A549 (cell line): ENCODE results near the gene ABCB7. TPM values are rescaled to one million over a fixed set of nuclear protein-coding genes. Genes with fewer than 3 reads are reported as not detected.

ENCODE experiments used
- ATAC-seq, 2 experiments: fragments of 200-7000 bp in 1 of 2; fragments of >200 bp in 1 of 2; cut with Nextera tagmentation in 1 of 2; cut with Tn5 transposase in 1 of 2; 3 replicates each; pipeline versions ENCODE4 v1.8.0 to v1.9.1; 2018 to 2020; ENCODE audit warnings: mild to moderate bottlenecking in 1 of 2, moderate library complexity in 1 of 2
- CTCF ChIA-PET: fragments of 300-600 bp; sonication (Branson Sonifier 250); formaldehyde crosslinking; extraction: SDS; loops from one replicate; lab custom pipeline; 2021; ENCODE audit warnings: antibody characterized with exemption, inconsistent platforms; lab: Yijun Ruan, JAX
- POLR2A ChIA-PET: fragments of 350-600 bp; formaldehyde crosslinking; extraction: SDS; loops from one replicate; lab custom pipeline; 2021; ENCODE audit warnings: antibody characterized with exemption, inconsistent platforms; lab: Yijun Ruan, JAX
- DNase-seq, 2 experiments: peaks; one replicate each; pipeline versions ENCODE4 v3.0.0 to v3.0.0-alpha.2; 2011 to 2016; ENCODE audit warnings: low read depth in 1 of 2, low spot score in 1 of 2
- FAIRE-seq: peaks from 2 replicates; lab custom pipeline; 2011; peaks lifted over from hg19 to GRCh38; lab: Jason Lieb, UNC
- H3K27ac ChIP-seq, 2 experiments: fragments of >200 bp; sonication (Bioruptor Twin); formaldehyde crosslinking; 3 replicates each; pipeline ENCODE4 v1.5.1; 2016 to 2017
- H3K4me1 ChIP-seq: fragments of >200 bp; sonication (Bioruptor Twin); formaldehyde crosslinking; 3 replicates; pipeline ENCODE4 v1.6.1; 2016
- H3K4me2 ChIP-seq: fragments of >200 bp; sonication (Bioruptor Twin); formaldehyde crosslinking; 3 replicates; pipeline ENCODE4 v1.6.1; 2016
- H3K4me3 ChIP-seq: fragments of >200 bp; sonication (Bioruptor Twin); formaldehyde crosslinking; 3 replicates; pipeline ENCODE4 v1.5.1; 2016
- H3K9me3 ChIP-seq: fragments of >200 bp; sonication (Bioruptor Twin); formaldehyde crosslinking; 3 replicates; pipeline ENCODE4 v1.6.1; 2016
- BCL3 ChIP-seq: fragments of >200 bp; sonication (Bioruptor Twin); formaldehyde crosslinking; IDR thresholded peaks from 3 replicates; pipeline ENCODE4 v1.6.1; 2016
- CHD2 ChIP-seq: fragments of 150-350 bp; IDR thresholded peaks from 2 replicates; pipeline ENCODE4 v1.6.1; 2014; ENCODE audit warnings: low read length; ENCODE audit not compliant: partially characterized antibody
- CHD4 ChIP-seq: fragments of 200-600 bp; sonication (generic); IDR thresholded peaks from 2 replicates; pipeline ENCODE4 v1.6.1; 2016; ENCODE audit warnings: antibody characterized with exemption, mild to moderate bottlenecking, borderline replicate concordance
- EHF ChIP-seq: fragments of 250-450 bp; sonication (Bioruptor Pico); IDR thresholded peaks from 2 replicates; pipeline ENCODE4 v1.5.0; 2020; ENCODE audit warnings: mild to moderate bottlenecking
- ESRRA ChIP-seq: fragments of 150-350 bp; IDR thresholded peaks from 2 replicates; pipeline ENCODE4 v1.6.1; 2014; ENCODE audit warnings: mild to moderate bottlenecking, low read length, borderline replicate concordance
- HDAC2 ChIP-seq: fragments of 200-600 bp; sonication (generic); IDR thresholded peaks from 2 replicates; pipeline ENCODE4 v1.6.1; 2016
- HEYL ChIP-seq: fragments of 250-450 bp; sonication (Bioruptor Pico); IDR thresholded peaks from 2 replicates; pipeline ENCODE4 v1.8.0; 2021; ENCODE audit warnings: mild to moderate bottlenecking, moderate library complexity
- HOXB13 ChIP-seq: fragments of 250-450 bp; sonication (Bioruptor Pico); IDR thresholded peaks from 2 replicates; pipeline ENCODE4 v1.5.0; 2020; ENCODE audit warnings: low read depth, mild to moderate bottlenecking, moderate library complexity
- HOXB5 ChIP-seq: fragments of 250-450 bp; sonication (Bioruptor Pico); IDR thresholded peaks from 2 replicates; pipeline ENCODE4 v1.5.0; 2020; ENCODE audit warnings: mild to moderate bottlenecking, moderate library complexity
- JUN ChIP-seq, 2 experiments: fragments of >200 bp; sonication (Bioruptor Twin); formaldehyde crosslinking; IDR thresholded peaks; 2 replicates in 1 of 2; 3 replicates in 1 of 2; pipeline ENCODE4 v1.6.1; 2016 to 2017
- KDM5A ChIP-seq: fragments of 200-600 bp; sonication (generic); IDR thresholded peaks from 2 replicates; pipeline ENCODE4 v1.6.1; 2016; ENCODE audit warnings: antibody characterized with exemption, mild to moderate bottlenecking
- MAFK ChIP-seq: fragments of 450-650 bp; IDR thresholded peaks from 2 replicates; pipeline ENCODE4 v1.6.1; 2014; ENCODE audit not compliant: partially characterized antibody
- MYC ChIP-seq: IDR thresholded peaks from 2 replicates; pipeline ENCODE4 v1.6.1; 2012; ENCODE audit warnings: mild to moderate bottlenecking, inconsistent platforms, low read length, improper control_type of control experiment, borderline replicate concordance
- NFE2L2 ChIP-seq: fragments of 150-350 bp; conservative IDR thresholded peaks from 2 replicates; pipeline ENCODE4 v1.6.1; 2014; ENCODE audit warnings: low read length
- NPAS2 ChIP-seq: fragments of 250-450 bp; sonication (Bioruptor Pico); IDR thresholded peaks from 2 replicates; pipeline ENCODE4 v1.8.0; 2022; ENCODE audit warnings: mild to moderate bottlenecking, moderate library complexity, borderline replicate concordance
- PBX3 ChIP-seq: IDR thresholded peaks from 2 replicates; pipeline ENCODE4 v1.6.1; 2012
- POLR2A ChIP-seq: IDR thresholded peaks from 2 replicates; pipeline ENCODE4 v1.6.1; 2012; ENCODE audit warnings: mild to moderate bottlenecking, low read length
- POLR2AphosphoS2 ChIP-seq: conservative IDR thresholded peaks from 2 replicates; pipeline ENCODE4 v1.6.1; 2012; ENCODE audit warnings: low read length, improper control_type of control experiment, inconsistent platforms
- SMC3 ChIP-seq: fragments of >200 bp; sonication (Bioruptor Twin); formaldehyde crosslinking; IDR thresholded peaks from 3 replicates; pipeline ENCODE4 v1.6.1; 2018; ENCODE audit warnings: inconsistent platforms
- TP53 ChIP-seq: fragments of 250-450 bp; sonication (Bioruptor Pico); IDR thresholded peaks from 2 replicates; pipeline ENCODE4 v1.5.0; 2021; ENCODE audit warnings: mild to moderate bottlenecking, moderate library complexity
- WGBS: methylation state at CpG from one replicate; pipeline ENCODE4 v1.1.6; 2017; ENCODE audit errors: missing lambda C conversion rate; 5-methylcytosine and 5-hydroxymethylcytosine counted together
- polyA plus RNA-seq, 4 experiments: library from polyadenylated mRNA; depleted of rRNA in 3 of 4; stranded (reverse); fragments of >200 nt; fragmentation: RNase III in 1 of 4; extraction: RNeasy Plus Mini Kit Qiagen cat#74134 plus additional on column Dnase treatment in 1 of 4; gene quantifications; 2 replicates in 3 of 4; 3 replicates in 1 of 4; pipeline ENCODE4 v1.2.3, GENCODE V29; 2011 to 2017
- TF ChIP-seq, protein P1 (sequence below): fragments of 250-450 bp; sonication (Bioruptor Pico); IDR thresholded peaks from 2 replicates; pipeline ENCODE4 v1.5.0; 2021; ENCODE audit warnings: mild to moderate bottlenecking, moderate library complexity, borderline replicate concordance

The ABCB7 gene
- polyA plus RNA-seq, 2 of the 4 experiments (the other 2 are of a cell fraction): 20.3 to 41.8 TPM

- TF ChIP-seq, protein P1, sequence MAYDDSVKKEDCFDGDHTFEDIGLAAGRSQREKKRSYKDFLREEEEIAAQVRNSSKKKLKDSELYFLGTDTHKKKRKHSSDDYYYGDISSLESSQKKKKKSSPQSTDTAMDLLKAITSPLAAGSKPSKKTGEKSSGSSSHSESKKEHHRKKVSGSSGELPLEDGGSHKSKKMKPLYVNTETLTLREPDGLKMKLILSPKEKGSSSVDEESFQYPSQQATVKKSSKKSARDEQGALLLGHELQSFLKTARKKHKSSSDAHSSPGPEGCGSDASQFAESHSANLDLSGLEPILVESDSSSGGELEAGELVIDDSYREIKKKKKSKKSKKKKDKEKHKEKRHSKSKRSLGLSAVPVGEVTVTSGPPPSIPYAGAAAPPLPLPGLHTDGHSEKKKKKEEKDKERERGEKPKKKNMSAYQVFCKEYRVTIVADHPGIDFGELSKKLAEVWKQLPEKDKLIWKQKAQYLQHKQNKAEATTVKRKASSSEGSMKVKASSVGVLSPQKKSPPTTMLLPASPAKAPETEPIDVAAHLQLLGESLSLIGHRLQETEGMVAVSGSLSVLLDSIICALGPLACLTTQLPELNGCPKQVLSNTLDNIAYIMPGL: no peak
- no peak for TF ChIP-seq NPAS2 (CRISPR knock-in tag)
- no peak for TF ChIP-seq HEYL (CRISPR knock-in tag)
- TF ChIP-seq NFE2L2: no peak
- no peak for TF ChIP-seq ESRRA
- no peak for TF ChIP-seq POLR2A
- TF ChIP-seq HDAC2: no peak
- no peak for TF ChIP-seq CHD4
These were observed 48.1 kb downstream of the ABCB7 start (continued) for GRCh38 chrX:75107863-75108509.

DNA sequence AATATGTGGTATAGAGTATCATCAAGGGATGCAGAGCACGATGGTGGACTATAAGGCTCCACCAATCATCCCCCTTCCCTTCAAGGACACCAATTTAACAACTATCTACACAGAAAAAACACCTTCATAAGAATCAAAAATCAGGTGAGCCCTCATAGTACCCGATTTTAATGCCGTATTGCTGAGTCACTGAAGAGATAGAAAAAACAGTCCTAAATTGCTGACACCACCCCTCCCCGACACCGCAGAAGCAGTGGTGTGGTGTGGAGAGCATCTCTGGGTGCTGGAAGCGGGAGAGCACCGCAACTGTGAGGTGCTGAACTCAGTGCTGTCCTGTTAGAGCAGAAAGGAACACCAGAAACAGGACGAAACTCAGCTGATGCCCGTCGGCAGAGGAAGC is 49.3 kb downstream of the ABCB7 start:
- no peak for DNase-seq
- no peaks in the 10 kb centered on the region for H3K4me1 ChIP-seq
- no peak overlapping the region for H3K4me3 ChIP-seq
- FAIRE-seq: no peak
- no peak for ATAC-seq
- no peak overlapping the region for H3K27ac ChIP-seq
- WGBS: 87% methylated on average over 10 of the region's 10 CpGs
- CTCF ChIA-PET: no interaction called here
- no peaks in the 10 kb centered on the region for H3K9me3 ChIP-seq
- TF ChIP-seq CHD2: no peak
- TF ChIP-seq MYC: no peak
- TF ChIP-seq CHD4: no peak
- peak; percentile 21 for TF ChIP-seq MAFK
- H3K4me2 ChIP-seq: no peak overlapping the region
- POLR2A ChIA-PET: no interaction called here

GRCh38 chrX:75096331-75096730 is 59.8 kb downstream of the ABCB7 start:
- TF ChIP-seq BCL3 (no peak), TP53 (no peak), POLR2AphosphoS2 (no peak), EHF (CRISPR knock-in tag) (no peak), KDM5A (no peak), SMC3 (no peak), HOXB13 (CRISPR knock-in tag) (no peak), HOXB5 (no peak), JUN (IDR thresholded peaks at IDR 0.05) (no peak)

GRCh38 chrX:75086731-75087195 is 69.3 kb downstream of the ABCB7 start:
- Histone ChIP-seq H3K4me1 (no peaks in the 10 kb centered on the region), H3K9me3 (no peaks in the 10 kb centered on the region), H3K27ac (no peak overlapping the region), H3K4me3 (no peak overlapping the region), H3K4me2 (no peak overlapping the region)
- DNase-seq: no peak
- no peak for TF ChIP-seq HOXB5
- TF ChIP-seq NPAS2 (CRISPR knock-in tag): no peak
- no peak for TF ChIP-seq KDM5A
- TF ChIP-seq PBX3: no peak
- ATAC-seq: no peak
- WGBS: 89% methylated on average over 2 of the region's 2 CpGs
- CTCF ChIA-PET: no interaction called here
- FAIRE-seq: no peak
- POLR2A ChIA-PET: no interaction called here

More at GRCh38 chrX:75096331-75096730, 59.8 kb downstream of the ABCB7 start:
- H3K9me3 ChIP-seq: no peaks in the 10 kb centered on the region
- FAIRE-seq: no peak
- H3K4me2 ChIP-seq: no peak overlapping the region
- H3K27ac ChIP-seq: no peak overlapping the region
- DNase-seq: no peak
- ChIA-PET CTCF (no interaction called here), POLR2A (no interaction called here)
- no peak overlapping the region for H3K4me3 ChIP-seq
- 83% methylated on average over 1 of the region's 1 CpG for WGBS
- H3K4me1 ChIP-seq: no peaks in the 10 kb centered on the region
- ATAC-seq: no peak
